Stimulated activated CD8-positive, alpha-beta memory T cell treated with anti-CD3 and anti-CD28 coated beads, Interleukin-15, amount 100 ng/mL, for 24 hours (primary cell): ENCODE results near the gene UQCRQ.

ENCODE experiments used
- DNase-seq: peaks from one replicate; pipeline ENCODE4 v3.0.0-alpha.2; 2020; ENCODE audit warnings: low read depth

UQCRQ gene

GRCh38 chr5:132915681-132916080, 49.2 kb downstream of the UQCRQ start:
- DNase-seq, result no peak

GRCh38 chr5:132916086-132916485, 49.6 kb downstream of the UQCRQ start:
- DNase-seq, result no peak
